ENCODE measurements around the gene NAALADL1. TPM values are rescaled to one million over a fixed set of nuclear protein-coding genes. Genes with fewer than 3 reads are reported as not detected.

The NAALADL1 gene
- total and polyA plus RNA-seq, 2 of the 4 experiments (the other 2 are of a cell fraction) = 3.8 to 5.8 TPM

DNA sequence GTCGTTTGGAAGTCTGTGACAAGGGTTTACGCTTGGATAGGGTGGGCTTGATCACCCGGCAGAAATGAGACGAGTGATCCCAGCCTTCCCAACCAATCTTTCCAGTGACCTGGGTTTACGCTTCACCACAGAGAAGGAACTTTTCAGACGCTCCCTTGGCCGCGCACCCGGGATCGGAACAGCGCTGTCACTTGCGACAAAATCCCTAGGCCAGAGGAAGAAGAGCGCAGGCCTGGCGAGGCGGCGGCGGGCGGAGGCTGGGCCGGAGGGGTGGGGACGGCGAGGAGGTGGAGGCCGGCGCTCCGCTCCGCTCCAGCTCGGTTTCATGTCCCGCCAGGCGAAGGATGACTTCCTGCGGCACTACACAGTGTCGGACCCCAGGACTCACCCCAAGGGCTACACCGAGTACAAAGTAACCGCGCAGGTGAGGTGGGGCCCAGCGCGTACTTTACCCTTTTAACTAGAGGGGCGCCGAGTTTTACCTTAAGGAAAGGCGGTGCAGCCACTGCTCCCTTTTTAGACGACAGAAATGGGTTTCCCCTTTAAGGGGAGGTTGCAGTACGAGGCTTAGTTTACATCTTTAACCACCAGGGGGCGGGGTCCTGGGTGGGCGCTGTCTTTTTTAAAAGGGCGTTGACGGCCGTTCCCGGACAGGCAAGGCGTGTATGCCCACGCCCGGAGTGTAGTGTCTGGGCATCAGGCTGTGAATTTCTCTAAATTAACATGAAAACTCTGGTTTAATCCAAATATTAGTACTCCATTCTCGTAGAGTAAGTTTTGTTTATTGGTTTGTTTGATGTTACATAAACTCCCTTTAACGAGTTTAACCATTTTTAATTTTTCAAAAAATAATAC, 30.9 kb downstream of the NAALADL1 start, which contains the start of gene SNX15 (continued):
- TF ChIP-seq CTCF (conservative IDR thresholded peaks at IDR 0.05; ENCODE audit: low read depth, low read length) (peak; percentile 63), POLR2A (IDR thresholded peaks at IDR 0.05; ENCODE audit: low read depth, low read length) (no peak), CEBPB (IDR thresholded peaks at IDR 0.05; ENCODE audit: low read depth, low read length) (no peak)
